ENCODE measurements around the gene COA1. TPM values are rescaled to one million over a fixed set of nuclear protein-coding genes. Genes with fewer than 3 reads are reported as not detected.

COA1 gene
- polyA plus RNA-seq, 3 donors = 25.6 to 57.8 (median 56.2) TPM

DNA sequence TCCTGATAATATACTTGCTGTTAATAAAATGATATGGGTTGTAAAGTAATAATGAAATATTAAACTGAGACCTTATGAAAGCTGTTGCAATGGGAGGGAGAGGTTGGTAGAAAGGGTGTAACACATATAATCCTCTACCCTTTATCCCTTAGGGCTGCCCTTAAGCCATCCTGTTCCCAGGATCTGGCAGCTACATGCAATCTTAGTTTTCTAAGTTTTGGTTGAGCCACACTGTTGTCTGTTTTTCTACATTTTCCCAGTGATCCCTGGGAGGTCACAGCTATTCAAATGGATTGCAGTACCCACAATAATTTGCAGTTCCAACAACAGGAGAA lies 6.3 kb downstream of the COA1 start:
- Mint-ChIP-seq H3K4me3 (no peak overlapping the region), H3K4me1 (peaks cover 26% of the 10 kb centered on the region), H3K36me3 (peaks cover 9 to 10% of the 10 kb centered on the region in 2 donors), H3K9me3 (no peaks in the 10 kb centered on the region), H3K27ac (no peak overlapping the region), H3K27me3 (ENCODE audit: low read depth in 3 of 3) (no peaks in the 10 kb centered on the region)
- Histone ChIP-seq H3K4me3 (replicated peaks in 1 of 3; ENCODE audit: low read depth in 2 of 3, low read length in 3 of 3) (no peak overlapping the region), H3K9me3 (replicated peaks in 1 of 2; ENCODE audit: control insufficient read depth in 1 of 2, insufficient read depth in 1 of 2, low read length in 2 of 2) (no peaks in the 10 kb centered on the region), H3K79me2 (ENCODE audit: insufficient read depth, low read length) (peaks cover 96% of the 10 kb centered on the region), H3K27ac (ENCODE audit: low read depth in 1 of 2, low read length in 2 of 2) (no peak overlapping the region), H3K4me1 (ENCODE audit: control insufficient read depth in 1 of 2, insufficient read depth in 2 of 2, low read length in 2 of 2) (peaks cover 0 to 5% of the 10 kb centered on the region in 2 donors), H3K27me3 (ENCODE audit: control insufficient read depth in 2 of 2, insufficient read depth in 2 of 2, low read length in 2 of 2) (no peaks in the 10 kb centered on the region), H3K36me3 (replicated peaks in 1 of 2; ENCODE audit: control insufficient read depth in 1 of 2, insufficient read depth in 2 of 2, low read length in 2 of 2) (no peaks in the 10 kb centered on the region), H3K9ac (ENCODE audit: insufficient read depth, low read length, poor library complexity, severe bottlenecking) (no peak overlapping the region), H2AFZ (ENCODE audit: insufficient read depth, low read depth, low read length, poor library complexity, severe bottlenecking) (no peak overlapping the region), H3K4me2 (replicated peaks; ENCODE audit: extremely low read depth, low read length, poor library complexity, severe bottlenecking) (no peak overlapping the region), H4K20me1 (ENCODE audit: insufficient read depth, low read length) (peaks cover 30% of the 10 kb centered on the region)
- no peak for DNase-seq
- no peak for TF ChIP-seq CTCF (IDR thresholded peaks at IDR 0.05)
- intact Hi-C loops (cut with micrococcal nuclease) = loop anchor here in 1 of 2 donors (10.0 kb wide), 2 partner anchors 72 to 112 kb away; no protein-coding TSS in a partner anchor

GRCh38 chr7:43721193-43721806 lies 8.0 kb downstream of the COA1 start:
- Histone ChIP-seq H3K79me2 (ENCODE audit: insufficient read depth, low read length) (peaks cover 97% of the 10 kb centered on the region), H3K9ac (ENCODE audit: insufficient read depth, low read length, poor library complexity, severe bottlenecking) (no peak overlapping the region), H3K4me2 (replicated peaks; ENCODE audit: extremely low read depth, low read length, poor library complexity, severe bottlenecking) (no peak overlapping the region), H3K4me1 (ENCODE audit: control insufficient read depth in 1 of 2, insufficient read depth in 2 of 2, low read length in 2 of 2) (peaks cover 0 to 4% of the 10 kb centered on the region in 2 donors), H3K27ac (ENCODE audit: low read depth in 1 of 2, low read length in 2 of 2) (no peak overlapping the region), H3K27me3 (ENCODE audit: control insufficient read depth in 2 of 2, insufficient read depth in 2 of 2, low read length in 2 of 2) (no peaks in the 10 kb centered on the region), H4K20me1 (ENCODE audit: insufficient read depth, low read length) (peaks cover 30% of the 10 kb centered on the region), H3K9me3 (replicated peaks in 1 of 2; ENCODE audit: control insufficient read depth in 1 of 2, insufficient read depth in 1 of 2, low read length in 2 of 2) (no peaks in the 10 kb centered on the region), H3K4me3 (replicated peaks in 1 of 3; ENCODE audit: low read depth in 2 of 3, low read length in 3 of 3) (no peak overlapping the region), H2AFZ (ENCODE audit: insufficient read depth, low read depth, low read length, poor library complexity, severe bottlenecking) (no peak overlapping the region), H3K36me3 (replicated peaks in 1 of 2; ENCODE audit: control insufficient read depth in 1 of 2, insufficient read depth in 2 of 2, low read length in 2 of 2) (no peaks in the 10 kb centered on the region)
- peak; percentile 88 for TF ChIP-seq CTCF (IDR thresholded peaks at IDR 0.05)
- Mint-ChIP-seq H3K27ac (peak overlapping the region in 1 of 7 donors; percentile 54), H3K4me3 (no peak overlapping the region), H3K27me3 (ENCODE audit: low read depth in 3 of 3) (no peaks in the 10 kb centered on the region), H3K9me3 (peaks cover 0 to 4% (median 0%) of the 10 kb centered on the region in 7 donors), H3K36me3 (peaks cover 9 to 19% of the 10 kb centered on the region in 2 donors), H3K4me1 (peaks cover 23% of the 10 kb centered on the region)
- no CpG with 5 or more reads among the region's 2 CpGs for WGBS (ENCODE audit: insufficient coverage)
- intact Hi-C loops (cut with micrococcal nuclease) = loop anchor here in 1 of 2 donors (10.0 kb wide), 2 partner anchors 74 to 114 kb away; no protein-coding TSS in a partner anchor
- DNase-seq = peak; percentile 8 to 65 (median 35)
